SK-N-SH (cell line): ENCODE data around the gene RFX7.

Source experiments
- CHD2 ChIP-seq: fragments of 150-350 bp; IDR thresholded peaks from 2 replicates; pipeline ENCODE4 v1.6.1; 2018; ENCODE audit warnings: low read length; ENCODE audit not compliant: partially characterized antibody
- CTCF ChIP-seq: fragments of 200-600 bp; sonication (generic); IDR thresholded peaks from 2 replicates; pipeline ENCODE4 v1.6.1; 2017; ENCODE audit warnings: antibody characterized with exemption, mild to moderate bottlenecking, moderate library complexity
- EP300 ChIP-seq, 2 experiments: IDR thresholded peaks; 2 replicates each; pipeline versions ENCODE4 v1.4.0 to v1.6.1; 2012; ENCODE audit warnings: borderline replicate concordance in 1 of 2, low read depth in 1 of 2, low read length in 1 of 2
- FOSL2 ChIP-seq: IDR thresholded peaks from 2 replicates; pipeline ENCODE4 v1.4.0; 2012; ENCODE audit warnings: low read depth, mild to moderate bottlenecking, moderate library complexity, borderline replicate concordance
- MXI1 ChIP-seq: IDR thresholded peaks from 2 replicates; pipeline ENCODE4 v1.6.1; 2012; ENCODE audit warnings: mild to moderate bottlenecking, low read depth, low read length, improper control_type of control experiment
- NFIC ChIP-seq: IDR thresholded peaks from 2 replicates; pipeline ENCODE4 v1.4.0; 2012; ENCODE audit warnings: borderline replicate concordance
- POLR2AphosphoS5 ChIP-seq: IDR thresholded peaks from 2 replicates; pipeline ENCODE4 v1.6.1; 2012; ENCODE audit warnings: low read depth, low read length
- RAD21 ChIP-seq: IDR thresholded peaks from 2 replicates; pipeline ENCODE4 v1.6.1; 2012; ENCODE audit warnings: mild to moderate bottlenecking, low read length

GRCh38 chr15:56234804-56235203 is 8.9 kb downstream of the RFX7 start:
- TF ChIP-seq CTCF (no peak), EP300 (IDR thresholded peaks at IDR 0.05; ENCODE audit: borderline replicate concordance in 1 of 2, low read depth in 1 of 2, low read length in 1 of 2) (no peak), CHD2 (no peak), POLR2AphosphoS5 (no peak), NFIC (no peak), RAD21 (no peak), FOSL2 (no peak), MXI1 (no peak)
